ENCODE results near the gene NINL.

NINL gene

GRCh38 chr20:25407311-25408169 lies 177.8 kb downstream of the NINL start, which contains the start of gene GINS1:
GINS1 (plus strand) TSS chr20:25407673; CDS start chr20:25407821, 148 bp downstream.
- DNase-seq (ENCODE audit: low read depth): peak; percentile 68

Measured in stimulated activated CD8-positive, alpha-beta memory T cell treated with anti-CD3 and anti-CD28 coated beads, Interleukin-7, amount 100 ng/mL, for 24 hours (primary cell).